MM.1S (cell line): ENCODE measurements around the gene NDUFC1.

Experiments
- DNase-seq: peaks from one replicate; pipeline ENCODE4 v3.0.0-alpha.2; 2015
- H2AFZ ChIP-seq: fragments of 300-600 bp; sonication (generic); 2 replicates; pipeline ENCODE4 v1.6.0; 2016; ENCODE audit warnings: antibody characterized with exemption, low read length
- H3F3A ChIP-seq: fragments of 300-600 bp; sonication (generic); 2 replicates; pipeline ENCODE4 v1.6.1; 2016; ENCODE audit warnings: mild to moderate bottlenecking, antibody characterized with exemption, low read length, moderate library complexity, mixed read lengths; ENCODE audit not compliant: insufficient read depth
- H3K27ac ChIP-seq: fragments of 300-600 bp; sonication (generic); 2 replicates; pipeline ENCODE4 v1.5.1; 2016; ENCODE audit warnings: mild to moderate bottlenecking, low read length
- H3K27me3 ChIP-seq: fragments of 300-600 bp; sonication (generic); replicated peaks from 2 replicates; pipeline ENCODE4 v1.6.0; 2016; ENCODE audit warnings: low read length; ENCODE audit not compliant: insufficient read depth
- H3K36me3 ChIP-seq: fragments of 300-600 bp; sonication (generic); replicated peaks from 2 replicates; pipeline ENCODE4 v1.6.1; 2016; ENCODE audit warnings: mild to moderate bottlenecking, low read length, mixed read lengths; ENCODE audit not compliant: insufficient read depth
- H3K4me1 ChIP-seq: fragments of 300-600 bp; sonication (generic); 2 replicates; pipeline ENCODE4 v1.6.1; 2016; ENCODE audit warnings: low read length, mixed read lengths
- H3K4me2 ChIP-seq: fragments of 300-600 bp; sonication (generic); 2 replicates; pipeline ENCODE4 v1.6.0; 2016; ENCODE audit warnings: low read depth, low read length
- H3K4me3 ChIP-seq: fragments of 300-600 bp; sonication (generic); 2 replicates; pipeline ENCODE4 v1.5.1; 2016; ENCODE audit warnings: low read length, mixed read lengths
- H3K79me2 ChIP-seq: fragments of 300-600 bp; sonication (generic); 2 replicates; pipeline ENCODE4 v1.6.1; 2016; ENCODE audit warnings: mixed run types, low read length, mixed read lengths
- H3K9ac ChIP-seq: fragments of 300-600 bp; sonication (generic); 2 replicates; pipeline ENCODE4 v1.6.1; 2016; ENCODE audit warnings: low read length, mixed read lengths
- H3K9me2 ChIP-seq: fragments of 300-600 bp; sonication (generic); replicated peaks from 2 replicates; pipeline ENCODE4 v1.6.1; 2016; ENCODE audit warnings: mild to moderate bottlenecking, low read length, mixed read lengths; ENCODE audit not compliant: insufficient read depth
- H3K9me3 ChIP-seq: fragments of 300-600 bp; sonication (generic); replicated peaks from 2 replicates; pipeline ENCODE4 v1.6.1; 2016; ENCODE audit warnings: mild to moderate bottlenecking, low read length, mixed read lengths; ENCODE audit not compliant: insufficient read depth
- H4K20me1 ChIP-seq: fragments of 300-600 bp; sonication (generic); 2 replicates; pipeline ENCODE4 v1.6.1; 2016; ENCODE audit warnings: mild to moderate bottlenecking, low read length, moderate library complexity, mixed read lengths; ENCODE audit not compliant: insufficient read depth
- CTCF ChIP-seq: fragments of 300-600 bp; sonication (generic); IDR thresholded peaks from 2 replicates; pipeline ENCODE4 v1.5.1; 2016; ENCODE audit warnings: antibody characterized with exemption, low read length, mixed read lengths
- EZH2 ChIP-seq: fragments of 300-600 bp; sonication (generic); optimal IDR thresholded peaks from 2 replicates; pipeline ENCODE3; 2017; ENCODE audit warnings: low read depth, mild to moderate bottlenecking, antibody characterized with exemption, low read length, mixed read lengths
- EZH2phosphoT487 ChIP-seq: fragments of 300-600 bp; sonication (generic); IDR thresholded peaks from 2 replicates; pipeline ENCODE4 v1.6.1; 2018; ENCODE audit warnings: antibody characterized with exemption, low read length

Gene NDUFC1

GRCh38 chr4:139253713-139254112 lies 48.6 kb downstream of the NDUFC1 start:
- H3F3A ChIP-seq, result no peaks in the 10 kb centered on the region
- no peak overlapping the region for H2AFZ ChIP-seq
- no peak for DNase-seq
- H4K20me1 ChIP-seq, result no peaks in the 10 kb centered on the region
- no peaks in the 10 kb centered on the region for H3K27me3 ChIP-seq
- no peaks in the 10 kb centered on the region for H3K4me1 ChIP-seq
- no peaks in the 10 kb centered on the region for H3K79me2 ChIP-seq
- no peaks in the 10 kb centered on the region for H3K9me2 ChIP-seq
- H3K9me3 ChIP-seq, result no peaks in the 10 kb centered on the region
- H3K4me2 ChIP-seq, result no peak overlapping the region
- H3K4me3 ChIP-seq, result no peak overlapping the region
- no peaks in the 10 kb centered on the region for H3K36me3 ChIP-seq
- H3K27ac ChIP-seq, result no peak overlapping the region
- no peak overlapping the region for H3K9ac ChIP-seq
- TF ChIP-seq EZH2 (no peak), EZH2phosphoT487 (no peak), CTCF (no peak)

GRCh38 chr4:139253046-139253445 lies 49.2 kb downstream of the NDUFC1 start:
- no peak overlapping the region for H3K4me2 ChIP-seq
- no peak for DNase-seq
- no peaks in the 10 kb centered on the region for H3K4me1 ChIP-seq
- no peaks in the 10 kb centered on the region for H3F3A ChIP-seq
- no peak for TF ChIP-seq CTCF
- no peak for TF ChIP-seq EZH2phosphoT487
- no peak for TF ChIP-seq EZH2
- no peaks in the 10 kb centered on the region for H3K27me3 ChIP-seq
- no peaks in the 10 kb centered on the region for H3K9me3 ChIP-seq
- H3K9me2 ChIP-seq, result no peaks in the 10 kb centered on the region
- no peak overlapping the region for H3K4me3 ChIP-seq
- H3K9ac ChIP-seq, result no peak overlapping the region
- H2AFZ ChIP-seq, result no peak overlapping the region
- no peaks in the 10 kb centered on the region for H4K20me1 ChIP-seq
- H3K27ac ChIP-seq, result no peak overlapping the region
- no peaks in the 10 kb centered on the region for H3K79me2 ChIP-seq
- no peaks in the 10 kb centered on the region for H3K36me3 ChIP-seq

GRCh38 chr4:139247700-139248238 lies 54.5 kb downstream of the NDUFC1 start:
- Histone ChIP-seq H3K4me1 (peaks cover 18% of the 10 kb centered on the region), H3K27ac (no peak overlapping the region), H3K9me3 (no peaks in the 10 kb centered on the region), H4K20me1 (no peaks in the 10 kb centered on the region), H3K9ac (no peak overlapping the region), H2AFZ (no peak overlapping the region), H3K4me3 (no peak overlapping the region), H3K9me2 (no peaks in the 10 kb centered on the region), H3K36me3 (no peaks in the 10 kb centered on the region), H3K79me2 (no peaks in the 10 kb centered on the region), H3K4me2 (no peak overlapping the region), H3F3A (peaks cover 10% of the 10 kb centered on the region), H3K27me3 (no peaks in the 10 kb centered on the region)
- DNase-seq, result no peak
- TF ChIP-seq EZH2, result no peak

GRCh38 chr4:139247241-139247640 lies 55.0 kb downstream of the NDUFC1 start:
- Histone ChIP-seq H3K4me2 (no peak overlapping the region), H3F3A (peaks cover 16% of the 10 kb centered on the region), H3K9me3 (no peaks in the 10 kb centered on the region), H3K79me2 (no peaks in the 10 kb centered on the region), H3K27me3 (no peaks in the 10 kb centered on the region), H3K4me3 (no peak overlapping the region), H3K27ac (no peak overlapping the region), H2AFZ (no peak overlapping the region), H3K9ac (no peak overlapping the region), H3K4me1 (peaks cover 23% of the 10 kb centered on the region), H3K36me3 (no peaks in the 10 kb centered on the region), H4K20me1 (no peaks in the 10 kb centered on the region), H3K9me2 (no peaks in the 10 kb centered on the region)
- DNase-seq, result no peak
- TF ChIP-seq EZH2phosphoT487 (no peak), CTCF (no peak)
